HepG2 (cell line): ENCODE results near the gene SLC16A3. TPM values are rescaled to one million over a fixed set of nuclear protein-coding genes. Genes with fewer than 3 reads are reported as not detected.

Source experiments
- ATF6 ChIP-seq: sonication (generic); formaldehyde crosslinking; conservative IDR thresholded peaks from 2 replicates; pipeline ENCODE4 v1.4.0; 2020; ENCODE audit warnings: missing genetic modification reagents
- ATF7-NPFF ChIP-seq: sonication (generic); formaldehyde crosslinking; IDR thresholded peaks from 2 replicates; pipeline ENCODE4 v1.8.1; 2023; ENCODE audit warnings: mild to moderate bottlenecking, low read depth, missing genetic modification reagents, moderate library complexity
- FOXO1 ChIP-seq: sonication (generic); formaldehyde crosslinking; IDR thresholded peaks from 2 replicates; pipeline ENCODE4 v1.4.0; 2020; ENCODE audit warnings: missing genetic modification reagents
- GATA4 ChIP-seq: sonication (generic); IDR thresholded peaks from 2 replicates; pipeline ENCODE4 v1.6.1; 2016; ENCODE audit warnings: antibody characterized with exemption, low read depth, borderline replicate concordance
- KDM6A ChIP-seq: IDR thresholded peaks from 2 replicates; pipeline ENCODE4 v1.6.1; 2016; ENCODE audit warnings: low read depth
- NFAT5 ChIP-seq: sonication (generic); formaldehyde crosslinking; IDR thresholded peaks from 2 replicates; pipeline ENCODE4 v1.4.0; 2020; ENCODE audit warnings: missing genetic modification reagents
- REL ChIP-seq: sonication (generic); formaldehyde crosslinking; conservative IDR thresholded peaks from 2 replicates; pipeline ENCODE4 v1.8.0; 2022; ENCODE audit warnings: mild to moderate bottlenecking, missing genetic modification reagents, moderate library complexity
- RORA ChIP-seq: sonication (generic); formaldehyde crosslinking; IDR thresholded peaks from 2 replicates; pipeline ENCODE4 v1.5.0; 2020; ENCODE audit warnings: mild to moderate bottlenecking, missing genetic modification reagents, moderate library complexity
- SRF ChIP-seq: IDR thresholded peaks from 2 replicates; pipeline ENCODE4 v1.6.1; 2011; ENCODE audit warnings: mild to moderate bottlenecking, low read depth, low read length, moderate library complexity
- TEAD2 ChIP-seq: sonication (generic); formaldehyde crosslinking; IDR thresholded peaks from 2 replicates; pipeline ENCODE4 v1.9.0; 2021; ENCODE audit warnings: missing genetic modification reagents
- TRIM24 ChIP-seq: sonication (generic); formaldehyde crosslinking; IDR thresholded peaks from 2 replicates; pipeline ENCODE4 v1.8.0; 2022; ENCODE audit warnings: mild to moderate bottlenecking, missing genetic modification reagents
- XBP1 ChIP-seq: sonication (generic); formaldehyde crosslinking; IDR thresholded peaks from 2 replicates; pipeline ENCODE4 v1.5.0; 2020; ENCODE audit warnings: missing genetic modification reagents
- ZBTB14 ChIP-seq: sonication (generic); formaldehyde crosslinking; IDR thresholded peaks from 2 replicates; pipeline ENCODE4 v1.4.0; 2020; ENCODE audit warnings: missing genetic modification reagents
- ZFY ChIP-seq: sonication (generic); formaldehyde crosslinking; IDR thresholded peaks from 2 replicates; pipeline ENCODE4 v1.4.0; 2020; ENCODE audit warnings: missing genetic modification reagents
- ZNF607 ChIP-seq: sonication (generic); formaldehyde crosslinking; IDR thresholded peaks from 2 replicates; pipeline ENCODE4 v1.5.1; 2020; ENCODE audit warnings: missing genetic modification reagents, mild to moderate bottlenecking, borderline replicate concordance
- ZNF737 ChIP-seq: sonication (generic); formaldehyde crosslinking; IDR thresholded peaks from 2 replicates; pipeline ENCODE4 v1.5.0; 2020; ENCODE audit warnings: missing genetic modification reagents, mild to moderate bottlenecking, borderline replicate concordance
- polyA plus RNA-seq, 8 experiments: library from polyadenylated mRNA; depleted of rRNA in 3 of 8; stranded (reverse) in 7 of 8; unstranded in 1 of 8; fragments of >200 nt; fragmentation: Illumina TruSeq in 4 of 8; extraction: Trizol in 4 of 8; gene quantifications; 2 replicates each; pipeline versions ENCODE4 v1.2.1 to v1.2.3, GENCODE V29; 2011 to 2016; ENCODE audit warnings: low read depth in 4 of 8, missing spikeins in 1 of 8, mixed read lengths in 1 of 8; ENCODE audit not compliant: insufficient read depth in 1 of 8
- total RNA-seq, 5 experiments: library from RNA; depleted of rRNA; stranded (reverse); fragments of >200 nt; fragmentation: Illumina TruSeq; extraction: Trizol; gene quantifications; 2 replicates each; pipeline ENCODE4 v1.2.3, GENCODE V29; 2016; ENCODE audit warnings: low read depth in 1 of 5
- TF ChIP-seq, protein P1 (sequence below): sonication (generic); formaldehyde crosslinking; IDR thresholded peaks from 2 replicates; pipeline ENCODE4 v1.4.0; 2020; ENCODE audit warnings: missing genetic modification reagents, borderline replicate concordance
- TF ChIP-seq, protein P2 (sequence below): sonication (generic); formaldehyde crosslinking; conservative IDR thresholded peaks from 2 replicates; pipeline ENCODE4 v1.4.0; 2020; ENCODE audit warnings: missing genetic modification reagents

Gene SLC16A3
- total and polyA plus RNA-seq, 2 of the 13 experiments (the other 11 are each of a cell fraction or from before 2014, with no cell fraction given) = 242 to 349 TPM

DNA sequence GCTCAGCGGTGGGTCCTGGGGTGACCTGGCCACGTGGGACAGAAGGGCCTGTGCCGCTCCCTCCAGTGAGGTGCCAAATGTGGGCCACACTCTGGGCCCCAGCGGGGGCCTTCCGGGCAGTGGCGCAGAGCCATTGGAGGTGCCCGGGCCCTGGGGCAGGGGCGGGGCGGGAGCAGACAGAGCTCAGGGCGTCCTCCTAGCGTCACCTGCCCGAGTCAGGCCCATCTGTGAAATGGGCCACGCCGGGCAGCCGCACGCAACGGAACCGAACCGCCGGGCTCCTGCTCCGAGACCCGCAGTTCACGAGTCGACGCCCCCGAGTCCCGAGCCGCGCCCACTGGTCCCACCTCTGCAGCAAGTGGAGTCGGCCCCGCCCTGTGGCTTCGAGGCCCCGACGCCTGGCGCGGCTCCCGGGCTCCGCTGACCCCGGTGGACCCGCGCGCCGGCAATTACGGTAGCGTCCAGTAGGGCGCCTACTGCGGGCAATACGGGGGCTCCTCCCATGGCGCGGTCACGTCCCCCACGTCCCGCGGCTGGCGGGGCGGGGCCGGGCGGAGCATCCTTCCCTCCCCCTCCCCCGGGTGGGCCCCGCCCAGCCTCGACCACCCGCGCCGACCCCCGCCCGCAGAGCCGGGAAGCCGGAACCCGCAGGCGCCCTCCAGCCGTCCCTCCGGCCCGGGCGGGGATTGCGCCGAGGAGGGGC lies 1.9 kb downstream of the SLC16A3 start (continued):
- TF ChIP-seq, protein P1, sequence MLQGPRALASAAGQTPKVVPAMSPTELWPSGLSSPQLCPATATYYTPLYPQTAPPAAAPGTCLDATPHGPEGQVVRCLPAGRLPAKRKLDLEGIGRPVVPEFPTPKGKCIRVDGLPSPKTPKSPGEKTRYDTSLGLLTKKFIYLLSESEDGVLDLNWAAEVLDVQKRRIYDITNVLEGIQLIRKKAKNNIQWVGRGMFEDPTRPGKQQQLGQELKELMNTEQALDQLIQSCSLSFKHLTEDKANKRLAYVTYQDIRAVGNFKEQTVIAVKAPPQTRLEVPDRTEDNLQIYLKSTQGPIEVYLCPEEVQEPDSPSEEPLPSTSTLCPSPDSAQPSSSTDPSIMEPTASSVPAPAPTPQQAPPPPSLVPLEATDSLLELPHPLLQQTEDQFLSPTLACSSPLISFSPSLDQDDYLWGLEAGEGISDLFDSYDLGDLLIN (CRISPR knock-in tag) = no peak; the same call in none of the 2 replicates
- no peak for TF ChIP-seq KDM6A (CRISPR knock-in tag)
- peak; percentile 99 for TF ChIP-seq ZNF607 (CRISPR knock-in tag)
- no peak for TF ChIP-seq TRIM24
- TF ChIP-seq ATF6 (CRISPR knock-in tag) = peak; percentile 91
- peak; percentile 30; the same call in 1 of the 2 replicates for TF ChIP-seq GATA4
- TF ChIP-seq ZNF737 (CRISPR knock-in tag) = peak; percentile 88; the same call in 1 of the 2 replicates
- peak; percentile 97 for TF ChIP-seq NFAT5 (CRISPR knock-in tag)
- TF ChIP-seq TEAD2 = peak; percentile 78; the same call in 1 of the 2 replicates
- TF ChIP-seq ZFY (CRISPR knock-in tag) = peak; percentile 80
- TF ChIP-seq FOXO1 (CRISPR knock-in tag) = peak; percentile 68
- TF ChIP-seq ZBTB14 (CRISPR knock-in tag) = peak; percentile 57; the same call in 1 of the 2 replicates
- peak; percentile 97 for TF ChIP-seq ATF7-NPFF (CRISPR knock-in tag)
- TF ChIP-seq SRF = peak; percentile 81; the same call in 1 of the 2 replicates
- TF ChIP-seq XBP1 (CRISPR knock-in tag) = peak; percentile 62
- TF ChIP-seq, protein P2, sequence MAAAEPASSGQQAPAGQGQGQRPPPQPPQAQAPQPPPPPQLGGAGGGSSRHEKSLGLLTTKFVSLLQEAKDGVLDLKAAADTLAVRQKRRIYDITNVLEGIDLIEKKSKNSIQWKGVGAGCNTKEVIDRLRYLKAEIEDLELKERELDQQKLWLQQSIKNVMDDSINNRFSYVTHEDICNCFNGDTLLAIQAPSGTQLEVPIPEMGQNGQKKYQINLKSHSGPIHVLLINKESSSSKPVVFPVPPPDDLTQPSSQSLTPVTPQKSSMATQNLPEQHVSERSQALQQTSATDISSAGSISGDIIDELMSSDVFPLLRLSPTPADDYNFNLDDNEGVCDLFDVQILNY (CRISPR knock-in tag) = peak; percentile 82
- peak; percentile 93; the same call in 1 of the 2 replicates for TF ChIP-seq REL (CRISPR knock-in tag)
- TF ChIP-seq RORA (CRISPR knock-in tag) = no peak
